ENCODE data around the gene GPC3. TPM values are rescaled to one million over a fixed set of nuclear protein-coding genes. Genes with fewer than 3 reads are reported as not detected.

The GPC3 gene
- total RNA-seq, 1 experiment from 2014 or later: 0.98 TPM

DNA sequence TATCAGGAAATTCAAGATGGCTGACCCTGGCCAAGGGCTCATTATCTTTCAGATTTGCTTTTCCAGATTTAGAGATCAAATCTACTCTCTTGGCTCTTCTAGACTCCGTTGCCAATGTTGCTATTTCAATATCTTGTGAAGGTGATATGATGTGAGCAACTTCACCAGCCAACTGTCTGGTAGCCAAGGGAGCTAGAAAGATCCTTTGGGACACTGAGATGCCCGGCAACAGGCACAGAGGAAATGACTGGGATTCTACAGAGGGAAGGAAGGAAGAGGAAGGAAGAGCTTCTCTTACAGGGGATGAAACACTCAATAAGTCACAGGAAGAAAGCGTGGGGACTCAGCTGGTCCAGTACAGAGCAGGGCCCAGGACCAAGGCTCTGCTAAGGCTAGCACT is 448.3 kb downstream of the GPC3 start:
- no peak for ATAC-seq
- DNase-seq (ENCODE audit: low read depth, low spot score): no peak
- intact Hi-C loops (cut with micrococcal nuclease): no loop called here
- ChIA-PET CTCF (no interaction called here), POLR2A (no interaction called here), RAD21 (ENCODE audit: low non-redundant PET in 1 of 2, low total read pairs in 2 of 2, uncharacterized antibody in 2 of 2, unreplicated experiment in 2 of 2) (no interaction called here)
- Histone ChIP-seq H3K27ac (ENCODE audit: low read depth, low read length) (no peak overlapping the region), H2AFZ (ENCODE audit: low read depth, low read length, poor library complexity, severe bottlenecking) (no peak overlapping the region), H3K36me3 (ENCODE audit: control insufficient read depth in 1 of 2, insufficient read depth in 2 of 2, low read length in 2 of 2) (no peaks in the 10 kb centered on the region), H3K79me2 (ENCODE audit: insufficient read depth, low read length) (no peaks in the 10 kb centered on the region), H3K9ac (ENCODE audit: low read length) (no peak overlapping the region), H3K27me3 (ENCODE audit: insufficient read depth, low read length) (no peaks in the 10 kb centered on the region), H3K4me2 (ENCODE audit: low read length) (no peak overlapping the region), H3K9me3 (ENCODE audit: control insufficient read depth in 1 of 2, insufficient read depth in 1 of 2, low read depth in 1 of 2, low read length in 2 of 2) (no peaks in the 10 kb centered on the region), H3K9me2 (ENCODE audit: insufficient read depth) (no peaks in the 10 kb centered on the region), H4K20me1 (ENCODE audit: insufficient read depth) (no peaks in the 10 kb centered on the region), H3K4me1 (ENCODE audit: control insufficient read depth in 1 of 2, insufficient read depth in 2 of 2, low read length in 2 of 2) (no peaks in the 10 kb centered on the region), H3K4me3 (replicated peaks in 1 of 2; ENCODE audit: low read depth in 1 of 2, low read length in 2 of 2) (no peak overlapping the region)
- TF ChIP-seq CBX3 (IDR thresholded peaks at IDR 0.05; ENCODE audit: low read depth): no peak
- TF ChIP-seq, protein P1, sequence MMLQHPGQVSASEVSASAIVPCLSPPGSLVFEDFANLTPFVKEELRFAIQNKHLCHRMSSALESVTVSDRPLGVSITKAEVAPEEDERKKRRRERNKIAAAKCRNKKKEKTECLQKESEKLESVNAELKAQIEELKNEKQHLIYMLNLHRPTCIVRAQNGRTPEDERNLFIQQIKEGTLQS (IDR thresholded peaks at IDR 0.05): no peak
- no peak for TF ChIP-seq EZH2 (IDR thresholded peaks at IDR 0.05)
- TF ChIP-seq, protein P2, sequence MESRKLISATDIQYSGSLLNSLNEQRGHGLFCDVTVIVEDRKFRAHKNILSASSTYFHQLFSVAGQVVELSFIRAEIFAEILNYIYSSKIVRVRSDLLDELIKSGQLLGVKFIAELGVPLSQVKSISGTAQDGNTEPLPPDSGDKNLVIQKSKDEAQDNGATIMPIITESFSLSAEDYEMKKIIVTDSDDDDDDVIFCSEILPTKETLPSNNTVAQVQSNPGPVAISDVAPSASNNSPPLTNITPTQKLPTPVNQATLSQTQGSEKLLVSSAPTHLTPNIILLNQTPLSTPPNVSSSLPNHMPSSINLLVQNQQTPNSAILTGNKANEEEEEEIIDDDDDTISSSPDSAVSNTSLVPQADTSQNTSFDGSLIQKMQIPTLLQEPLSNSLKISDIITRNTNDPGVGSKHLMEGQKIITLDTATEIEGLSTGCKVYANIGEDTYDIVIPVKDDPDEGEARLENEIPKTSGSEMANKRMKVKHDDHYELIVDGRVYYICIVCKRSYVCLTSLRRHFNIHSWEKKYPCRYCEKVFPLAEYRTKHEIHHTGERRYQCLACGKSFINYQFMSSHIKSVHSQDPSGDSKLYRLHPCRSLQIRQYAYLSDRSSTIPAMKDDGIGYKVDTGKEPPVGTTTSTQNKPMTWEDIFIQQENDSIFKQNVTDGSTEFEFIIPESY (IDR thresholded peaks at IDR 0.05; ENCODE audit: extremely low read depth, insufficient replicate concordance, low read length): no peak
- TF ChIP-seq SRF (IDR thresholded peaks at IDR 0.05; ENCODE audit: low read depth): no peak
- no peak for TF ChIP-seq TCF7L2 (IDR thresholded peaks at IDR 0.05; ENCODE audit: borderline replicate concordance, extremely low read depth, insufficient read depth, insufficient read length)
- TF ChIP-seq, protein P3, sequence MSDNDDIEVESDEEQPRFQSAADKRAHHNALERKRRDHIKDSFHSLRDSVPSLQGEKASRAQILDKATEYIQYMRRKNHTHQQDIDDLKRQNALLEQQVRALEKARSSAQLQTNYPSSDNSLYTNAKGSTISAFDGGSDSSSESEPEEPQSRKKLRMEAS (IDR thresholded peaks at IDR 0.05): no peak
- no peak for TF ChIP-seq POLR2AphosphoS5 (IDR thresholded peaks at IDR 0.05; ENCODE audit: low read depth, low read length)
- TF ChIP-seq SIN3A (IDR thresholded peaks at IDR 0.05; ENCODE audit: low read depth): no peak
- TF ChIP-seq ZFX (IDR thresholded peaks at IDR 0.05): no peak
- TF ChIP-seq, protein P4, sequence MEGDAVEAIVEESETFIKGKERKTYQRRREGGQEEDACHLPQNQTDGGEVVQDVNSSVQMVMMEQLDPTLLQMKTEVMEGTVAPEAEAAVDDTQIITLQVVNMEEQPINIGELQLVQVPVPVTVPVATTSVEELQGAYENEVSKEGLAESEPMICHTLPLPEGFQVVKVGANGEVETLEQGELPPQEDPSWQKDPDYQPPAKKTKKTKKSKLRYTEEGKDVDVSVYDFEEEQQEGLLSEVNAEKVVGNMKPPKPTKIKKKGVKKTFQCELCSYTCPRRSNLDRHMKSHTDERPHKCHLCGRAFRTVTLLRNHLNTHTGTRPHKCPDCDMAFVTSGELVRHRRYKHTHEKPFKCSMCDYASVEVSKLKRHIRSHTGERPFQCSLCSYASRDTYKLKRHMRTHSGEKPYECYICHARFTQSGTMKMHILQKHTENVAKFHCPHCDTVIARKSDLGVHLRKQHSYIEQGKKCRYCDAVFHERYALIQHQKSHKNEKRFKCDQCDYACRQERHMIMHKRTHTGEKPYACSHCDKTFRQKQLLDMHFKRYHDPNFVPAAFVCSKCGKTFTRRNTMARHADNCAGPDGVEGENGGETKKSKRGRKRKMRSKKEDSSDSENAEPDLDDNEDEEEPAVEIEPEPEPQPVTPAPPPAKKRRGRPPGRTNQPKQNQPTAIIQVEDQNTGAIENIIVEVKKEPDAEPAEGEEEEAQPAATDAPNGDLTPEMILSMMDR (IDR thresholded peaks at IDR 0.05 in 2 of 3, conservative IDR thresholded peaks at IDR 0.05 in 1 of 3; ENCODE audit: borderline replicate concordance in 1 of 3, insufficient read depth in 1 of 3, low read depth in 2 of 3, low read length in 2 of 3): no peak
- no TSS peak for BruUV-seq (replicated peaks)
